ENCODE measurements around the gene ACAP3.

The ACAP3 gene

DNA sequence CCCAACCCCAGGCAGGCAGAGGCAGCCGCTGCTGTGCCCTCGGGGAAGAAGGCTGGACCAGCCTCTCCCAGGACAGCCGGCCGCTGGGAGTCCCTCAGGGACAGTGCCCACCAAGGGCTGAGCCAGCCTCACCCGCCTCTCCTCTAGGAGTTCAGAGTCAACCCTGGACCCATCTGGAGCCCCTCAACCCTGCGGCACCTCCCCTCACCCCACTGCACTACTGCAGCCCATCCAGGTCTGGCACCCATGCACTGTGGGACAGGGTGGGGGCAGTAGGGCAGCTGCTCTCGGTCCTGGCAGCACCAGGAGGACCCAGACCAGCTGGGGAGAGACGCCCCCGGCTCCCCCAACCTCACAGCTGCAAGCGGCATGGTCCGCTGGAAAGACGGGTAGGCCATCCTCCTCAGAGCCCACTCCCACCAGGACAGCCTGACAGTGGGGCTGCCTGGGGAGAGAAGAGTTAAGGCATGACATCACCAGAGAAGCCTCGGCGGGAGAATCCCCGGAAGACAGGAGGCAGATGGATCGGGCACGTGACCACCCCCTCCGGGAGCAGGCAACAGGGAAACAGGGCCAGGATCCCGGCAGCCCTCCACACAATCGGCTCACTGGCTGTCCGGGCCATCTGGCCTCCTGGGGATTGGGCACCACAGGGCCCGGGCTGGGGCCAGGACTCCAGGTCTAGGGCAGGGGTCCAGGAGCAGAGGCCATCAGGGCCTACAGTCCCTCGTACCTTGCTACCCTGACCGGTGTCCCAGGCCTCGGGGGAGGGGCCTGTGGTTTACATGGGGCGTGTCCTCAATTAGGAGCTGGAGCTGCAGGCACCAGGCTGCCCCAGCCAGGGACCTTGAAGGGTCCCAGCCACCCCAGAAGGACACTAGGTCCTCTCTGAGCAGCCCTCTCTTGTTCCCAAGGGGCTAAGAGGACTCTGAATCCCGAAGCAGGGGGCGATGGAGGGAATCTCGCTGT lies 3.1 kb downstream of the ACAP3 start:
- TF ChIP-seq, protein P1, sequence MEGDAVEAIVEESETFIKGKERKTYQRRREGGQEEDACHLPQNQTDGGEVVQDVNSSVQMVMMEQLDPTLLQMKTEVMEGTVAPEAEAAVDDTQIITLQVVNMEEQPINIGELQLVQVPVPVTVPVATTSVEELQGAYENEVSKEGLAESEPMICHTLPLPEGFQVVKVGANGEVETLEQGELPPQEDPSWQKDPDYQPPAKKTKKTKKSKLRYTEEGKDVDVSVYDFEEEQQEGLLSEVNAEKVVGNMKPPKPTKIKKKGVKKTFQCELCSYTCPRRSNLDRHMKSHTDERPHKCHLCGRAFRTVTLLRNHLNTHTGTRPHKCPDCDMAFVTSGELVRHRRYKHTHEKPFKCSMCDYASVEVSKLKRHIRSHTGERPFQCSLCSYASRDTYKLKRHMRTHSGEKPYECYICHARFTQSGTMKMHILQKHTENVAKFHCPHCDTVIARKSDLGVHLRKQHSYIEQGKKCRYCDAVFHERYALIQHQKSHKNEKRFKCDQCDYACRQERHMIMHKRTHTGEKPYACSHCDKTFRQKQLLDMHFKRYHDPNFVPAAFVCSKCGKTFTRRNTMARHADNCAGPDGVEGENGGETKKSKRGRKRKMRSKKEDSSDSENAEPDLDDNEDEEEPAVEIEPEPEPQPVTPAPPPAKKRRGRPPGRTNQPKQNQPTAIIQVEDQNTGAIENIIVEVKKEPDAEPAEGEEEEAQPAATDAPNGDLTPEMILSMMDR (IDR thresholded peaks at IDR 0.05; ENCODE audit: low read depth, low read length, missing control alignments): no peak

DNA sequence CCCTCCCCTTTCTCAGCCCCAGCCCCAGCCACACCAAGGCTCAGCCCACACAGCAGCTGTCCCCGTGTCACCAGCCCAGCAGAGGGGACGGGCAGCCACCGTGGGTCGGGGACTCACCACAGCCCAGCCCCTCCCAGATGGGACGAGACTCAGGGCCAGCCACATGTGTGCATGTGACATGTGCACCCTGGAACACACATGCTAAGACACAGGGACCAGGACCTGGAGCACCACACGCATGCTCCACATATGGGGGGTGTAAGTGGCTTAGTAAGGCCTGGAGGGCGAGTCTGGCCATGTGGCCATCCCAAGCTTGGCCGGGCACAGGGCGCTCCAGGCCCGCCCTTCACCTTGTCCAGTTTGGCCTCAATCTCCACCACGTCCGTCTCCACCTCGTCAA lies 4.0 kb downstream of the ACAP3 start:
- no peak for DNase-seq (ENCODE audit: low read depth)
- TF ChIP-seq, protein P1 (IDR thresholded peaks at IDR 0.05; ENCODE audit: low read depth, low read length, missing control alignments): no peak
- H3K4me3 ChIP-seq (ENCODE audit: low read depth, low read length): no peak overlapping the region

More for the DNA sequence above, 3.1 kb downstream of the ACAP3 start:
- peak overlapping the region; percentile 76 for H3K4me3 ChIP-seq (ENCODE audit: low read depth, low read length)
- DNase-seq (ENCODE audit: low read depth): no peak

DNA sequence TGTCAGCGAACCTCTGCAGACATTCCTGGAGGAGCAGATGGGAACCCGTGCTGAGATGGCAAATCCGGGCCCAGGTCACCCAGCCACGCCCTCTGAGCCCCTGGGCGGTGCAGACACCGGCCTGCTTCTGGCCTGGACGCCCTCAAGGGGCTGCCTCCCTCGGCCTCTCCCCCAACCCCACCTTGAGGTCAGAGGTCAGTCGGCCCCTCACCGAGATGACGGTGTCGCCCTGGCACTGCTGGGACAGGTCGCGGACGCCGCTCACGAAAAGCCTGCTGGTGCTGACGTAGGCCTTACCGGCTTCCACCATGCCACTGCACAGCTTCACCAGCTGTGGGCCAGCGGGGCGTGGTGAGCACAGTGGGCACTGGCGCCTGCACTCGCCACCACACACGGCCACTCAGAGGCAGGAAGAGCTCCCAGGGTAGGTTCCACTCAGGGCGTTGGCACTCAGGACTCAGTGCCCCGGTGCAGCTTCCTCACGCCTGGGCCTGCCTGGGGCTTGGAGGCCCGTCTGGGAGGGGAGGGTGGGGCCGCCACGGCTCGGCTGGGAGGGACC lies 4.7 kb downstream of the ACAP3 start:
- DNase-seq (ENCODE audit: low read depth): no peak
- TF ChIP-seq, protein P1 (IDR thresholded peaks at IDR 0.05; ENCODE audit: low read depth, low read length, missing control alignments): no peak
- H3K4me3 ChIP-seq (ENCODE audit: low read depth, low read length): no peak overlapping the region

DNA sequence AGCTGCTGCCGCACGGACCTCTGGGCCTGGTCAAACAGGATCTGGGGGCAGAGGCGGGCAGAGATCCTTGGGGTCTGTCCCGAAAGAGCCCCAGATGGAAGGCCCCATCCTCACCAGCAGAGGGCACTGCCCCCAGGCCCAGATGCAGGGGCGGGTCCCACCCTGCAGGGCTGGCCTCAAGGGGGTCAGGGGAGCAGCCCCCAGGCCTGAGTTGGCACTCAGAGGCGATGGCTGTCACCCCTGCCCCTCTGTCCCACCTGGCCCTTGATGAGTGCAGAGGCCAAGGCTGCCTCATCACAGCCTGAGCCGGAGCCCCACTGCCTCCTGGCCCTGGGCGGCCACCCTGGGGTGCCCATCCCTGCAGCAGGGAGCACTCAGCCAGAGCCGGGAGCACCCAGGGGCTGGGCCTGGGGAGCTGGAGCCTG lies 5.7 kb downstream of the ACAP3 start:
- no peak for DNase-seq (ENCODE audit: low read depth)
- TF ChIP-seq, protein P1 (IDR thresholded peaks at IDR 0.05; ENCODE audit: low read depth, low read length, missing control alignments): peak; percentile 56
- no peak overlapping the region for H3K4me3 ChIP-seq (ENCODE audit: low read depth, low read length)

DNA sequence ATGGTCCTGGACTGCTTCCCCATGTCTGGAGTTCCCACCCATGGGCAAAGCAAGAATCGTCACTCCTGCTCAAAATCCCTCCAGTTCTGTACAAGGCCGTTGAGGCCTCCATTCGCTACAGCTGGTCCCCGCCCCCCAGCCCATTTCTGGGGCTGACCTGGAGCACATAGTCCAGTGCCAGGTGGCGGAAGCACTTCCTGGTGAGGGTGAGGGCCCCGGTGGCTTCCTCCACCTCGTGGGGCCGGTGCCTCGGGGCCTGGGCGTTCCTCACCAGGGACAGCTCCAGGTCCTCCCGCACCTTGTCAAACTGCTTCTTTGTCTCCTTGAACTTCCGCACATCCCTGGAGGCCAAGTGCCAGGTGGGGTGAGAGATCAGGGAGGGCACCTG lies 7.4 kb downstream of the ACAP3 start:
- no peak overlapping the region for H3K4me3 ChIP-seq (ENCODE audit: low read depth, low read length)
- TF ChIP-seq, protein P1 (IDR thresholded peaks at IDR 0.05; ENCODE audit: low read depth, low read length, missing control alignments): no peak
- no peak for DNase-seq (ENCODE audit: low read depth)

DNA sequence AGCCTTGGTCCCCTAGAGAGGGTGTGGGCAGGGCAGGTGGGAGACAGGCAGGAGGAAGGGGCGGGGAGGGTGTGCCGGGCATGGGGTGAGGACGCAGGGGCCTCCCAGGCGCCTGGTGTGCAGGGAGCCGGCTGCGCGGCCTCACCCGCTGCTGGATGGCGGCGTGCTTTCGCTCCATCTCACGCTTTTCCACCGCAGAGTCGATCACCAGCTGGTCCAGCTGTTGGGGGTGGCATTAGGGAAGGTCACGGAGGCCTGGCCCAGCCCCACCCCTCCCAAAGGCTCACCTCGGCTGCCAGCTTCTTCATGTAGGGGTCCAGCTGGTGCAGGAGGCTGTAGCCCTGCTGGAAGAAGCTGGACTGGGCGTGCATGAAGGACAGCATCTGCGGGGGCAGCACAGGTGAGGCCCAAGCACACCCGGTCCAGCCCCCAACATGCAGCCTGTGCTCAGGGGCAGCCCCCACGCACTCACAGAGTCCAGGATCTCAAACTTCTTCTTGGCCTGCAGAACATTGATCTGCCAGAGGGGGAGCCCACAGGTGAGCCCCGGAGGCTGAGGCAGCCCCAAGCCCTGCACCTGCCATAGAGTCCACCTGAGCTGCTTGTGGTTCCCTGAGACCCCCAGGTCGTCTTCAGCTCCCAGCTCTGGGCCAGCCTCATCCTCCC lies 7.9 kb downstream of the ACAP3 start:
- DNase-seq (ENCODE audit: low read depth): no peak
- TF ChIP-seq, protein P1 (IDR thresholded peaks at IDR 0.05; ENCODE audit: low read depth, low read length, missing control alignments): peak; percentile 70
- H3K4me3 ChIP-seq (ENCODE audit: low read depth, low read length): no peak overlapping the region

Measured in GM12864 (cell line).